ENCODE results near the gene ZNF366.

ZNF366 gene

GRCh38 chr5:72452515-72453245 lies 54.5 kb downstream of the ZNF366 start:
- no peak for DNase-seq (ENCODE audit: low read depth, low spot score)
- H3K4me3 ChIP-seq (ENCODE audit: low read length), result no peak overlapping the region

- no peak overlapping the region for H3K4me3 ChIP-seq (ENCODE audit: low read length)
- no peak for DNase-seq (ENCODE audit: low read depth, low spot score)
Measured at GRCh38 chr5:72451741-72452505, 55.3 kb downstream of the ZNF366 start.

GRCh38 chr5:72448368-72448767 lies 58.8 kb downstream of the ZNF366 start:
- DNase-seq (ENCODE audit: low read depth, low spot score), result no peak

GRCh38 chr5:72447751-72448150 lies 59.5 kb downstream of the ZNF366 start:
- H3K4me3 ChIP-seq (ENCODE audit: low read length), result no peak overlapping the region
- no peak for DNase-seq (ENCODE audit: low read depth, low spot score)

More at GRCh38 chr5:72448368-72448767, 58.8 kb downstream of the ZNF366 start:
- H3K4me3 ChIP-seq (ENCODE audit: low read length), result no peak overlapping the region

- no peak for DNase-seq (ENCODE audit: low read depth, low spot score)
- H3K4me3 ChIP-seq (ENCODE audit: low read length), result no peak overlapping the region
Measured at GRCh38 chr5:72445969-72446368, 61.2 kb downstream of the ZNF366 start.

- H3K4me3 ChIP-seq (ENCODE audit: low read length), result no peak overlapping the region
- no peak for DNase-seq (ENCODE audit: low read depth, low spot score)
Measured at GRCh38 chr5:72443883-72444282, 63.3 kb downstream of the ZNF366 start.

- no peak for DNase-seq (ENCODE audit: low read depth, low spot score)
- H3K4me3 ChIP-seq (ENCODE audit: low read length), result no peak overlapping the region
Measured at GRCh38 chr5:72441862-72442540, 65.2 kb downstream of the ZNF366 start.

- H3K4me3 ChIP-seq (ENCODE audit: low read length), result no peak overlapping the region
- no peak for DNase-seq (ENCODE audit: low read depth, low spot score)
Measured at GRCh38 chr5:72441094-72441723, 66.0 kb downstream of the ZNF366 start.

- no peak overlapping the region for H3K4me3 ChIP-seq (ENCODE audit: low read length)
- no peak for DNase-seq (ENCODE audit: low read depth, low spot score)
Measured at GRCh38 chr5:72440207-72440638, 67.0 kb downstream of the ZNF366 start.

GRCh38 chr5:72439192-72439591 lies 68.0 kb downstream of the ZNF366 start:
- DNase-seq (ENCODE audit: low read depth, low spot score), result no peak
- H3K4me3 ChIP-seq (ENCODE audit: low read length), result no peak overlapping the region

GRCh38 chr5:72438141-72438540 lies 69.1 kb downstream of the ZNF366 start:
- H3K4me3 ChIP-seq (ENCODE audit: low read length), result no peak overlapping the region
- no peak for DNase-seq (ENCODE audit: low read depth, low spot score)

GRCh38 chr5:72436796-72437471 lies 70.3 kb downstream of the ZNF366 start:
- no peak for DNase-seq (ENCODE audit: low read depth, low spot score)
- H3K4me3 ChIP-seq (ENCODE audit: low read length), result no peak overlapping the region

- DNase-seq (ENCODE audit: low read depth, low spot score), result no peak
- no peak overlapping the region for H3K4me3 ChIP-seq (ENCODE audit: low read length)
Measured at GRCh38 chr5:72434781-72435437, 72.3 kb downstream of the ZNF366 start.

- no peak for DNase-seq (ENCODE audit: low read depth, low spot score)
- no peak overlapping the region for H3K4me3 ChIP-seq (ENCODE audit: low read length)
Measured at GRCh38 chr5:72434056-72434780, 73.0 kb downstream of the ZNF366 start.

- H3K4me3 ChIP-seq (ENCODE audit: low read length), result no peak overlapping the region
- DNase-seq (ENCODE audit: low read depth, low spot score), result no peak
Measured at GRCh38 chr5:72433522-72433921, 73.7 kb downstream of the ZNF366 start.

GRCh38 chr5:72428669-72429068 lies 78.5 kb downstream of the ZNF366 start:
- DNase-seq (ENCODE audit: low read depth, low spot score), result no peak
- H3K4me3 ChIP-seq (ENCODE audit: low read length), result no peak overlapping the region

GRCh38 chr5:72427488-72428437 lies 79.4 kb downstream of the ZNF366 start:
- H3K4me3 ChIP-seq (ENCODE audit: low read length), result no peak overlapping the region
- no peak for DNase-seq (ENCODE audit: low read depth, low spot score)
